Measurements from ENCODE around the gene RNF121.

Gene RNF121

DNA sequence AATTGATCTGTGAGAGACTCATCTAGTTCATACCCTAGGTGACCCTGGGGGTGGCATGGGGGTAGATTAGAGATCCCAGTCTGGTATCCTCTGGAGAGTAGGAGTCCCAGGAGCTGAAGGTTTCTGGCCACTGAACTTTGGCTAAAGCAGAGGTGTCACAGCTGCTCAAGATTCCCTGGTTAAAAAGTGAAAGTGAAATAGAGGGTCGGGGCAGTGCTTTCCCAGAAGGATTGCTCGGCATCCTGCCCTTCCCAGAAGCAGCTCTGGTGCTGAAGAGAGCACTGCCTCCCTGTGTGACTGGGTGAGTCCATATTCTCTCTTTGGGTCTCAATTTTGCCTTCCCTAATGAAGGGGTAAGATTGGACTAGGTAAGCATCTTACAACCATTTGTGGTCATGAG is 70.5 kb downstream of the RNF121 start:
- Histone ChIP-seq H3K9me3 (ENCODE audit: insufficient read depth, low read length, severe bottlenecking) (no peaks in the 10 kb centered on the region), H4K20me1 (ENCODE audit: insufficient read depth, low read length) (peaks cover 9% of the 10 kb centered on the region), H3K4me3 (ENCODE audit: low read depth in 1 of 2, low read length in 2 of 2) (no peak overlapping the region), H3K27me3 (ENCODE audit: insufficient read depth, low read length, poor library complexity) (no peaks in the 10 kb centered on the region), H3K9ac (ENCODE audit: low read depth, low read length) (no peak overlapping the region), H3K4me2 (ENCODE audit: insufficient read depth, low read length) (no peak overlapping the region), H3K36me3 (ENCODE audit: insufficient read depth, low read length) (peaks cover 41% of the 10 kb centered on the region), H3K79me2 (ENCODE audit: insufficient read depth, low read length) (no peaks in the 10 kb centered on the region), H3K27ac (ENCODE audit: low read length) (no peak overlapping the region), H3K4me1 (ENCODE audit: insufficient read depth, low read length) (no peaks in the 10 kb centered on the region), H2AFZ (ENCODE audit: low read depth, low read length) (no peak overlapping the region)
- no peak for DNase-seq
- no peak for TF ChIP-seq EZH2 (IDR thresholded peaks at IDR 0.05; ENCODE audit: borderline replicate concordance, low read depth, low read length, severe bottlenecking)
- TF ChIP-seq CTCF (IDR thresholded peaks at IDR 0.05; ENCODE audit: borderline replicate concordance, extremely low read depth, low read length, poor library complexity, severe bottlenecking) = no peak
- ATAC-seq (ENCODE audit: insufficient read depth, low read depth) = no peak

GRCh38 chr11:71999798-72000197 is 71.0 kb downstream of the RNF121 start:
- DNase-seq = no peak
- Histone ChIP-seq H3K27ac (ENCODE audit: low read length) (no peak overlapping the region), H3K9ac (ENCODE audit: low read depth, low read length) (no peak overlapping the region), H3K27me3 (ENCODE audit: insufficient read depth, low read length, poor library complexity) (no peaks in the 10 kb centered on the region), H3K36me3 (ENCODE audit: insufficient read depth, low read length) (peaks cover 46% of the 10 kb centered on the region), H3K79me2 (ENCODE audit: insufficient read depth, low read length) (no peaks in the 10 kb centered on the region), H3K4me1 (ENCODE audit: insufficient read depth, low read length) (no peaks in the 10 kb centered on the region), H4K20me1 (ENCODE audit: insufficient read depth, low read length) (peaks cover 12% of the 10 kb centered on the region), H3K4me3 (ENCODE audit: low read depth in 1 of 2, low read length in 2 of 2) (no peak overlapping the region), H3K4me2 (ENCODE audit: insufficient read depth, low read length) (no peak overlapping the region), H3K9me3 (ENCODE audit: insufficient read depth, low read length, severe bottlenecking) (no peaks in the 10 kb centered on the region), H2AFZ (ENCODE audit: low read depth, low read length) (no peak overlapping the region)
- no peak for ATAC-seq (ENCODE audit: insufficient read depth, low read depth)
- TF ChIP-seq CTCF (IDR thresholded peaks at IDR 0.05; ENCODE audit: borderline replicate concordance, extremely low read depth, low read length, poor library complexity, severe bottlenecking) (no peak), EZH2 (IDR thresholded peaks at IDR 0.05; ENCODE audit: borderline replicate concordance, low read depth, low read length, severe bottlenecking) (no peak)

- Histone ChIP-seq H4K20me1 (ENCODE audit: insufficient read depth, low read length) (peaks cover 15% of the 10 kb centered on the region), H2AFZ (ENCODE audit: low read depth, low read length) (no peak overlapping the region), H3K9me3 (ENCODE audit: insufficient read depth, low read length, severe bottlenecking) (no peaks in the 10 kb centered on the region), H3K4me3 (ENCODE audit: low read depth in 1 of 2, low read length in 2 of 2) (no peak overlapping the region), H3K79me2 (ENCODE audit: insufficient read depth, low read length) (no peaks in the 10 kb centered on the region), H3K9ac (ENCODE audit: low read depth, low read length) (no peak overlapping the region), H3K27me3 (ENCODE audit: insufficient read depth, low read length, poor library complexity) (no peaks in the 10 kb centered on the region), H3K4me2 (ENCODE audit: insufficient read depth, low read length) (no peak overlapping the region), H3K36me3 (ENCODE audit: insufficient read depth, low read length) (peaks cover 51% of the 10 kb centered on the region), H3K27ac (ENCODE audit: low read length) (no peak overlapping the region), H3K4me1 (ENCODE audit: insufficient read depth, low read length) (no peaks in the 10 kb centered on the region)
- TF ChIP-seq EZH2 (IDR thresholded peaks at IDR 0.05; ENCODE audit: borderline replicate concordance, low read depth, low read length, severe bottlenecking) = no peak
- no peak for TF ChIP-seq CTCF (IDR thresholded peaks at IDR 0.05; ENCODE audit: borderline replicate concordance, extremely low read depth, low read length, poor library complexity, severe bottlenecking)
- ATAC-seq (ENCODE audit: insufficient read depth, low read depth) (no peak), DNase-seq (no peak)
Measured at GRCh38 chr11:72000202-72000867, 71.5 kb downstream of the RNF121 start.

All from DND-41 (cell line).